GM18909 (cell line): Measurements from ENCODE around the gene SLC30A1.
A peak's percentile ranks its signal among the peaks of the same experiment; 100 is the strongest.

Experiments used
- ATAC-seq: cut with Tn5 transposase; IDR thresholded peaks from one replicate; pipeline ENCODE4 v1.9.1; 2021; ENCODE audit warnings: mild to moderate bottlenecking; ENCODE audit not compliant: unreplicated experiment, poor library complexity

Gene SLC30A1

DNA sequence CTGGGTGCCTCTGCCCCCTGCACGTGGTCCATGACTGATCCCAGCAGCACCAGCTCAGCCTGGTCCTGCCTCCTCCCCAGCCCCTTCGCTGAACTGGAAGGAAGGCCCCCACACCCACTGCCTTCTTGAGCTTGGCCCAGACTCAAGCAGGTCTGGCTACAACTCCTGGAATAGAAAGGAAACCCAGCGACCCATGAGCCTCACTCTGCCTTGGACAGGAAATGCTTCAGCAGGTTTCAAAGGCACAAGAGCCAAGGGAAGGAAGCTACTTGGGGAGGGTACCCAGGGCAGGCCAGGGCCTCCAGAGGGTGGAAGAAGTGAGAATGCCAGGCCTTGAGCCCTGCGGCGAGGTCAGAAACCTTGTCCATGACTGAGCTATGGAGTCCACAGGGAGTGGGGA is 51.1 kb downstream of the SLC30A1 start:
- ATAC-seq: no peak

DNA sequence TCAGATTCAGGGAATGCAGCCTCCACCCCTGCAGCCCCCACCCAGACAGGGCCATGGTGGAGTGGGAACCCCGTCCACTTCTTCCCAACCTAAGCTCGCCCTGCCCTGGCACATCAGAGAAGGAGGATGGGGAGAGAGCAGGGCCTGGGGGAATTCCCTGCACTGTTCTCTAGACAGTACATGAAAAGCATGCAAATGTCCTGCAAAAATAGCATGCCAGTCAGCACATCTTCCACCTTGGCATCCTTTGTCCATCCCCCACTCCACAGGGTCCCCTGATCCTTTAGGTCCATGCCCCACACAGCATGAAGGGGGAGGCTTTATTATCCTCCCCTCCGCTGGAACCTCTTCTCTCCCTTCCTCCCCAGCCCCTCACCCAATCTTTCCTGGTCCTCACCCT is 52.0 kb downstream of the SLC30A1 start:
- ATAC-seq: peak; percentile 72

DNA sequence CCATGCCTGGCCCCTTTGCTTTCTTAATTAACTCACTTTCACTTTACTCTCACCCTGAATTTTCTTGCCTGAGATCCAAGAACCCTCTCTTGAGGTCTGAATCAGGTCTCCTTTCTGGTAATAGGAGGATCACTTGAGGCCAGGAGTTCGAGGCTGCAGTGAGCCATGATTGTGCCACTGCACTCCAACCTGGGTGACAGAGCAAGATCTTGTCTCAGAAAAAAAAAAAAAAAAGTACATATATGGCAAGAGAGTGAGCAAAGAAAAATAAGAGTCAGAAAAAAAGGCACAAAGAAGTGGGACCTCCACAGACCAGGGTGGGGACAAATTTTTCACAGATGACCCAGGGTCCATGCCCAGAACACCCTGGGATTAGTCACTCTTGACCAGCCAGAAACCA is 52.9 kb downstream of the SLC30A1 start:
- ATAC-seq: no peak

DNA sequence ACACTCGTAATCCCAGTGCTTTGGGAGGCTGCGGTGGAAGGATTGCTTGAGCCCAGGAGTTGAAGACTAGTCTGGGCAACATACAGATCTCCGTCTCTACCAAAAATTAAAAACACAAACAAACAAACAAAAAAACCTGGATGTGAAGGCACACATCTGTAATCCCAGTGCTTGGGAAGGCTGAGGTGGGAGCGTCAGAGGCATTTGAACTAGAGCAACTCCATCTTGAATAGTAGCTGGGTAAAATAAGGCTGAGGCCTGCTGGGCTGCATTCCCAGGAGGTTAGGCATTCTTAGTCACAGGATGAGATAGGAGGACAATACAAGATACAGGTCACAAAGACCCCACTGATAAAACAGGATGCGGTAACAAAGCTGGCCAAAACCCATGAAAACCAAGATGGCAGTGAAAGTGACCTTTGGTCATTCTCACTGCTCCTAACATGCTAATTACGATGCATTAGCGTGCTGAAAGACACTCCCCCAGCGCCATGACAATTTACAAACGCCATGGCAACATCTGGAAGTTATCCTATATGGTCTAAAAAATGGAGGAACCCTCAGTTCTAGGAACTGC is 53.8 kb downstream of the SLC30A1 start:
- ATAC-seq: no peak

DNA sequence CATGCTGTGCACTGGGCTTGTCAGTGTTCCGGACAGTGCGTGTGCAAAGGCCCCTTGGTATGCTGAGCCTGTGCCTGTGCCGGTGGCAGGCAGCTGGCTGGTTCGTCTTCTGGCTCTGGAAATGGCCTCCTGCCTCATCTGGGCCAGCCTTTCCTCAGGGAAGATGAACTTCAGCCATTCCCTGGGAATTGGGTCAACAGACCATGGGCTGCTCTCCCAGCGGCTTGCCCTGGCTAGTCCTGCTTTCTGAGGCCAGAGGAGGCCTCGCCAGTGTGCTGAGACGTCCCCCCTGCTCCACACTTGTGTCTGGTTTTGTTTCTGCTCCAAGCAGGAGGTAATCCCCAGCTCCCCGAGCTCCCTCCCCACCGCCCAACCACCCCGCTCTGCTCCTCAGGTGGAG is 54.4 kb downstream of the SLC30A1 start:
- ATAC-seq: no peak

DNA sequence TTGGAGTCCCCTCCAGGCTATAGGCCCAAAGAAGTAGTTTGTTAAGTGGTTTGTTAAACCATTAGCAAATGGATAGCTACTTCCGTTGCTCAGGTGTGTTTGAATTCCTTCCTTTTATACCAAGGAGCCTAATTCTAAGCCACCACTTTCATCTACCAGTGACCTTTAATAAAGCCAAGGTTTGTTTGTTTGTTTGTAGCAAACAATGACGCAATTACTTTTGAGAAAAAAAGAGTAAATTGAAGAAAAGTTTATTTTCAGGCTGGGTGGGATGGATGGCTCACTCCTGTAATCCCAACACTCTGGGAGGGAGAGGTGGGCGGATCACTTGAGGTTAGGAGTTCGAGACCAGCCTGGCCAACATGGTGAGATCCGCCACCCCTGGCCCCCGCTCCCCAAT is 56.2 kb downstream of the SLC30A1 start:
- no peak for ATAC-seq
